ENCODE results near the gene CLINT1.

DNA sequence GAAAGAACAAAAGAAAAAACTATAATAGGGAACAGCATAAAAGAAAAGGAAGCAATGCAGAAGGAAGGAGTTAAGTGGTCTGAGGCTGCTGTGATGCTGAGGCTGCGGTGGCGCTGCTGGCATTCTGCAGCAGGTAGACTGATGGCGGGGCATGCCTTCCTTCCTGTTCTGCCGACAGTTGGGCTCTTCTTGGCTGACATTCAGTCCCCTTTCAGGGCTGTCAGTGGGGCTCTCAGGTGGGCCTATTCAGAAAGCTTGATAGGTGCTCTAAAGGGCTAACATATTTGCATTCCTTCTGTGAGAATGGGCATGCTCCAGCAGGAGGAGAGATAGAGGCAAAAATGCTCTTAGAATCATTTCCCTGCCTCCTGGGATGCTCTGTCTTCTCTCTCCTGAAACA is 5.1 kb upstream of the CLINT1 start:
- no peak for TF ChIP-seq EZH2 (conservative IDR thresholded peaks at IDR 0.05; ENCODE audit: low read depth, low read length)
- TF ChIP-seq, protein P1, sequence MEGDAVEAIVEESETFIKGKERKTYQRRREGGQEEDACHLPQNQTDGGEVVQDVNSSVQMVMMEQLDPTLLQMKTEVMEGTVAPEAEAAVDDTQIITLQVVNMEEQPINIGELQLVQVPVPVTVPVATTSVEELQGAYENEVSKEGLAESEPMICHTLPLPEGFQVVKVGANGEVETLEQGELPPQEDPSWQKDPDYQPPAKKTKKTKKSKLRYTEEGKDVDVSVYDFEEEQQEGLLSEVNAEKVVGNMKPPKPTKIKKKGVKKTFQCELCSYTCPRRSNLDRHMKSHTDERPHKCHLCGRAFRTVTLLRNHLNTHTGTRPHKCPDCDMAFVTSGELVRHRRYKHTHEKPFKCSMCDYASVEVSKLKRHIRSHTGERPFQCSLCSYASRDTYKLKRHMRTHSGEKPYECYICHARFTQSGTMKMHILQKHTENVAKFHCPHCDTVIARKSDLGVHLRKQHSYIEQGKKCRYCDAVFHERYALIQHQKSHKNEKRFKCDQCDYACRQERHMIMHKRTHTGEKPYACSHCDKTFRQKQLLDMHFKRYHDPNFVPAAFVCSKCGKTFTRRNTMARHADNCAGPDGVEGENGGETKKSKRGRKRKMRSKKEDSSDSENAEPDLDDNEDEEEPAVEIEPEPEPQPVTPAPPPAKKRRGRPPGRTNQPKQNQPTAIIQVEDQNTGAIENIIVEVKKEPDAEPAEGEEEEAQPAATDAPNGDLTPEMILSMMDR (CRISPR knock-in tag; IDR thresholded peaks at IDR 0.05), result no peak
- TF ChIP-seq HCFC1 (IDR thresholded peaks at IDR 0.05; ENCODE audit: low read depth, low read length), result no peak
- no peak for TF ChIP-seq BHLHE40 (IDR thresholded peaks at IDR 0.05; ENCODE audit: low read length)
- no peak for TF ChIP-seq ZNF776 (CRISPR knock-in tag; IDR thresholded peaks at IDR 0.05)
- no peak for TF ChIP-seq GTF2F1 (IDR thresholded peaks at IDR 0.05; ENCODE audit: low read length)
- TF ChIP-seq ZSCAN31 (CRISPR knock-in tag; IDR thresholded peaks at IDR 0.05; ENCODE audit: low read depth), result no peak

All from HepG2 (cell line).